Measurements from ENCODE around the gene TPRN. TPM values are rescaled to one million over a fixed set of nuclear protein-coding genes. Genes with fewer than 3 reads are reported as not detected.

The TPRN gene
- total and polyA plus RNA-seq, 9 of the 15 experiments (the other 6 are each of a cell fraction or from before 2014, with no cell fraction given), result 0.31 to 31.9 (median 4.4) TPM

GRCh38 chr9:137168904-137169856, 31.4 kb downstream of the TPRN start (continued):
- peak in 1 of 2 experiments; percentile 40; a peak in 1 of 4 replicates for TF ChIP-seq UBTF (IDR thresholded peaks at IDR 0.05; ENCODE audit: borderline replicate concordance in 1 of 2, low read depth in 2 of 2, low read length in 2 of 2)

- POLR2A ChIA-PET, result interaction anchor here (0.7 to 1.1 kb wide), 3 partner anchors 12 to 76 kb away, joined by 3 to 4 read pairs (median 3); partner anchors contain the start of gene SSNA1
- 0 out of 2 replicates have a peak, but pooled peaks have one; percentile 47 for TF ChIP-seq HDAC6 (IDR thresholded peaks at IDR 0.05; ENCODE audit: low read depth, low read length)
- TF ChIP-seq MGA (IDR thresholded peaks at IDR 0.05), result peak; percentile 40; the same call in 1 of the 2 replicates
These were observed 32.0 kb downstream of the TPRN start for GRCh38 chr9:137168573-137168903.

More at GRCh38 chr9:137168573-137168903, 32.0 kb downstream of the TPRN start:
- no peaks in the 10 kb centered on the region; the same call in 1 of the 2 replicates for H4K20me1 ChIP-seq (replicated peaks; ENCODE audit: control insufficient read depth, insufficient read depth, low read length)
- no peak overlapping the region for H3K27ac ChIP-seq (ENCODE audit: extremely low read depth, low read depth, low read length)
- no peaks in the 10 kb centered on the region for H3K9me1 ChIP-seq (ENCODE audit: control insufficient read depth, insufficient read depth, low read length)
- peaks cover 29 to 55% of the 10 kb centered on the region in 2 experiments; a peak in 4 of 5 replicates for H3K27me3 ChIP-seq (ENCODE audit: control insufficient read depth in 2 of 2, insufficient read depth in 2 of 2, low read length in 2 of 2)
- peak overlapping the region; percentile 13; the same call in 1 of the 2 replicates for H3K4me3 ChIP-seq
- ATAC-seq (peak; percentile 33), DNase-seq (ENCODE audit: extremely low read depth in 1 of 4, low spot score in 3 of 4) (peak in 3 of 4 experiments; percentile 35 to 59 (median 54)), FAIRE-seq (no peak)
- H3K4me1 ChIP-seq (replicated peaks in 1 of 2; ENCODE audit: control insufficient read depth in 2 of 2, insufficient read depth in 2 of 2, low read length in 2 of 2), result peaks cover 0 to 98% of the 10 kb centered on the region in 2 experiments; a peak in 2 of 5 replicates
- H3K36me3 ChIP-seq (ENCODE audit: control insufficient read depth, insufficient read depth, low read length), result no peaks in the 10 kb centered on the region
- intact Hi-C loops (cut with micrococcal nuclease), result no loop called here
- H3K4me2 ChIP-seq (ENCODE audit: insufficient read depth, low read length), result 0 out of 2 replicates have a peak overlapping the region, but pooled peaks have one; percentile 5
- in situ Hi-C loops (cut with MboI), result no loop called here
- H2AFZ ChIP-seq (ENCODE audit: low read depth, low read length), result no peak overlapping the region
- WGBS (ENCODE audit: insufficient coverage, low coverage, missing lambda C conversion rate), result under 1% methylated on average over 19 of the region's 36 CpGs
- H3K9me3 ChIP-seq (replicated peaks; ENCODE audit: control insufficient read depth, insufficient read depth, low read depth, low read length), result no peaks in the 10 kb centered on the region
- no peaks in the 10 kb centered on the region for H3K79me2 ChIP-seq (ENCODE audit: control insufficient read depth, insufficient read depth, low read length)
- CTCF ChIA-PET (ENCODE audit: low intra/inter-chr PET ratio), result no interaction called here
- peak overlapping the region in 1 of 2 experiments; percentile 52; a peak in 1 of 4 replicates for H3K9ac ChIP-seq (ENCODE audit: insufficient read depth in 1 of 2, low read depth in 2 of 2, low read length in 2 of 2)
- no TSS peak for BruUV-seq (replicated peaks)
